GM12878 (cell line): ENCODE measurements around the gene PPP1R37. TPM values are rescaled to one million over a fixed set of nuclear protein-coding genes. Genes with fewer than 3 reads are reported as not detected.

Experiments
- ATAC-seq: fragments of 200-7000 bp; cut with Tn5 transposase; 3 replicates; pipeline ENCODE4 v1.9.1; 2020; ENCODE audit warnings: mild to moderate bottlenecking, moderate library complexity
- BruUV-seq: library from RNA; stranded (reverse); fragments of 400-500 nt; replicated peaks from 2 replicates; lab custom pipeline; 2021; lab: Mats Ljungman, UMichigan
- CTCF ChIA-PET: fragments of 300-600 bp; sonication (Branson Sonifier 250); formaldehyde crosslinking; extraction: SDS; loops from one replicate; lab custom pipeline; 2021; ENCODE audit warnings: inconsistent platforms; lab: Yijun Ruan, JAX
- POLR2A ChIA-PET: fragments of 350-600 bp; formaldehyde crosslinking; extraction: SDS; loops from one replicate; lab custom pipeline; 2021; ENCODE audit warnings: inconsistent platforms; lab: Charles Lee
- RAD21 ChIA-PET: fragments of 300-600 bp; sonication (Branson Sonifier 250); formaldehyde crosslinking; loops from one replicate; lab custom pipeline; 2023; ENCODE audit warnings: antibody characterized with exemption; ENCODE audit not compliant: unreplicated experiment; lab: Charles Lee
- SMC1A ChIA-PET: fragments of 300-600 bp; sonication (Branson Sonifier 250); formaldehyde crosslinking; loops from one replicate; lab custom pipeline; 2023; ENCODE audit not compliant: unreplicated experiment, uncharacterized antibody; lab: Charles Lee
- DNase-seq: peaks from one replicate; pipeline ENCODE4 v3.0.0-alpha.2; 2011; ENCODE audit warnings: low read depth, low spot score
- FAIRE-seq: peaks from 3 replicates; lab custom pipeline; 2011; peaks lifted over from hg19 to GRCh38; lab: Jason Lieb, UNC
- H2AFZ ChIP-seq: 2 replicates; pipeline ENCODE4 v1.6.0; 2011; ENCODE audit warnings: low read depth, low read length, control low read depth; ENCODE audit not compliant: control insufficient read depth
- H3K27ac ChIP-seq: 2 replicates; pipeline ENCODE4 v1.5.1; 2011; ENCODE audit warnings: control low read depth; ENCODE audit not compliant: control insufficient read depth, insufficient read depth
- H3K27me3 ChIP-seq, 2 experiments: replicated peaks in 1 of 2; 2 replicates each; pipeline versions ENCODE4 v1.6.0 to v1.6.1; 2011; ENCODE audit warnings: low read length in 1 of 2; ENCODE audit not compliant: control insufficient read depth in 2 of 2, insufficient read depth in 2 of 2
- H3K36me3 ChIP-seq, 2 experiments: 2 replicates each; pipeline ENCODE4 v1.5.1; 2011; ENCODE audit warnings: low read length in 1 of 2; ENCODE audit not compliant: control insufficient read depth in 2 of 2, insufficient read depth in 2 of 2
- H3K4me1 ChIP-seq: 2 replicates; pipeline ENCODE4 v1.6.1; 2011; ENCODE audit warnings: mild to moderate bottlenecking, low read length, moderate library complexity, mixed read lengths; ENCODE audit not compliant: control insufficient read depth, insufficient read depth
- H3K4me2 ChIP-seq: 2 replicates; pipeline ENCODE4 v1.6.0; 2011; ENCODE audit warnings: control low read depth; ENCODE audit not compliant: control insufficient read depth, insufficient read depth
- H3K4me3 ChIP-seq: fragments of 200-600 bp; sonication (generic); 2 replicates; pipeline ENCODE4 v1.5.1; 2016
- H3K79me2 ChIP-seq: 2 replicates; pipeline ENCODE4 v1.6.0; 2011; ENCODE audit warnings: low read length; ENCODE audit not compliant: control insufficient read depth, insufficient read depth
- H3K9ac ChIP-seq: 2 replicates; pipeline ENCODE4 v1.8.0; 2011; ENCODE audit warnings: low read length, control low read depth, mixed read lengths; ENCODE audit not compliant: control insufficient read depth, insufficient read depth
- H3K9me3 ChIP-seq: replicated peaks from 3 replicates; pipeline ENCODE4 v1.5.1; 2011; ENCODE audit warnings: mild to moderate bottlenecking, low read length; ENCODE audit not compliant: control insufficient read depth, insufficient read depth
- H4K20me1 ChIP-seq: 2 replicates; pipeline ENCODE4 v1.6.0; 2011; ENCODE audit not compliant: control insufficient read depth, insufficient read depth
- CHD2 ChIP-seq: IDR thresholded peaks from 2 replicates; pipeline ENCODE4 v1.6.1; 2011; ENCODE audit warnings: low read depth, low read length, improper control_type of control experiment, borderline replicate concordance
- CHD4 ChIP-seq: fragments of 200-600 bp; sonication (generic); IDR thresholded peaks from 2 replicates; pipeline ENCODE4 v1.6.1; 2016; ENCODE audit warnings: mild to moderate bottlenecking
- CREB1 ChIP-seq: IDR thresholded peaks from 2 replicates; pipeline ENCODE4 v1.6.1; 2012; ENCODE audit warnings: low read depth, mild to moderate bottlenecking, inconsistent platforms
- EGR1 ChIP-seq, 2 experiments: IDR thresholded peaks; 1 replicate in 1 of 2; 2 replicates in 1 of 2; pipeline ENCODE4 v1.6.1; 2011 to 2012; ENCODE audit warnings: low read depth in 2 of 2, low read length in 2 of 2, borderline replicate concordance in 1 of 2, mild to moderate bottlenecking in 1 of 2, moderate library complexity in 1 of 2
- FOXK2 ChIP-seq: fragments of 450-650 bp; IDR thresholded peaks from 2 replicates; pipeline ENCODE4 v1.6.1; 2017; ENCODE audit warnings: mild to moderate bottlenecking, moderate library complexity
- HDAC2 ChIP-seq: fragments of 200-600 bp; sonication (generic); IDR thresholded peaks from 2 replicates; pipeline ENCODE4 v1.6.1; 2017
- IKZF2 ChIP-seq, 2 experiments: fragments of 450-650 bp; IDR thresholded peaks; 2 replicates each; pipeline ENCODE4 v1.6.1; 2017; ENCODE audit warnings: mild to moderate bottlenecking in 2 of 2, moderate library complexity in 2 of 2
- LARP7 ChIP-seq: fragments of 450-650 bp; IDR thresholded peaks from 2 replicates; pipeline ENCODE4 v1.6.1; 2017; ENCODE audit warnings: mild to moderate bottlenecking
- MTA2 ChIP-seq: fragments of 450-650 bp; IDR thresholded peaks from 2 replicates; pipeline ENCODE4 v1.6.1; 2016; ENCODE audit warnings: low read depth, mild to moderate bottlenecking, moderate library complexity
- RUNX3 ChIP-seq: IDR thresholded peaks from 2 replicates; pipeline ENCODE4 v1.6.1; 2012; ENCODE audit warnings: low read length, inconsistent platforms
- SUPT20H ChIP-seq: IDR thresholded peaks from 2 replicates; pipeline ENCODE4 v1.6.1; 2011; ENCODE audit warnings: low read depth, mild to moderate bottlenecking, low read length, moderate library complexity, borderline replicate concordance; ENCODE audit not compliant: control insufficient read depth
- TARDBP ChIP-seq: IDR thresholded peaks from 2 replicates; pipeline ENCODE4 v1.6.1; 2016; ENCODE audit warnings: borderline replicate concordance
- WGBS: methylation state at CpG from one replicate; pipeline ENCODE4 v1.1.6; 2016; ENCODE audit warnings: low lambda C conversion rate; ENCODE audit not compliant: insufficient replicate concordance, insufficient coverage; ENCODE audit errors: missing lambda C conversion rate; 5-methylcytosine and 5-hydroxymethylcytosine counted together
- in situ Hi-C: fragments of 300-500 bp; cut with MboI; formaldehyde crosslinking; loops from 9 replicates; pipeline ENCODE4 v1.14.3; 2018; ENCODE audit warnings: mixed read lengths
- intact Hi-C: fragments of 100-400 bp; cut with micrococcal nuclease; formaldehyde crosslinking; loops from one replicate; pipeline ENCODE4 v1.14.2; 2022; ENCODE audit not compliant: unreplicated experiment
- polyA plus RNA-seq, 11 experiments: library from polyadenylated mRNA; depleted of rRNA in 4 of 11; unstranded in 6 of 11; stranded (reverse) in 5 of 11; fragments of >200 nt; fragmentation: Nextera tagmentation in 4 of 11; fragmentation: Illumina TruSeq in 1 of 11; extraction: Ambion mirVana in 4 of 11; extraction: Trizol in 1 of 11; gene quantifications; 1 replicate in 1 of 11; 2 replicates in 10 of 11; pipeline versions ENCODE4 v1.2.1 to v1.2.3, GENCODE V29; 2011 to 2016; ENCODE audit warnings: inconsistent platforms in 2 of 11, missing spikeins in 2 of 11, low read depth in 1 of 11
- total RNA-seq, 4 experiments: library from RNA; depleted of rRNA in 3 of 4; stranded (reverse); fragments of >200 nt in 3 of 4; fragmentation: Illumina TruSeq in 1 of 4; extraction: Trizol in 1 of 4; gene quantifications; 2 replicates each; pipeline versions ENCODE4 v1.2.1 to v1.2.3, GENCODE V29; 2013 to 2021
- TF ChIP-seq, protein P1 (sequence below): fragments of 450-650 bp; IDR thresholded peaks from 2 replicates; pipeline ENCODE4 v1.6.1; 2017; ENCODE audit warnings: low read depth, mild to moderate bottlenecking, moderate library complexity
- TF ChIP-seq, protein P2 (sequence below): IDR thresholded peaks from 2 replicates; pipeline ENCODE4 v1.6.1; 2011; ENCODE audit warnings: low read depth, low read length, improper control_type of control experiment, borderline replicate concordance
- TF ChIP-seq, protein P3 (sequence below): IDR thresholded peaks from 2 replicates; pipeline ENCODE4 v1.6.1; 2012; ENCODE audit warnings: improper control_type of control experiment, low read depth, low read length; ENCODE audit not compliant: insufficient replicate concordance

The PPP1R37 gene
- total and polyA plus RNA-seq, 10 of the 15 experiments (the other 5 are each of a cell fraction or from before 2014, with no cell fraction given) = 0.09 to 21.3 (median 5.1) TPM; not detected in 1

DNA sequence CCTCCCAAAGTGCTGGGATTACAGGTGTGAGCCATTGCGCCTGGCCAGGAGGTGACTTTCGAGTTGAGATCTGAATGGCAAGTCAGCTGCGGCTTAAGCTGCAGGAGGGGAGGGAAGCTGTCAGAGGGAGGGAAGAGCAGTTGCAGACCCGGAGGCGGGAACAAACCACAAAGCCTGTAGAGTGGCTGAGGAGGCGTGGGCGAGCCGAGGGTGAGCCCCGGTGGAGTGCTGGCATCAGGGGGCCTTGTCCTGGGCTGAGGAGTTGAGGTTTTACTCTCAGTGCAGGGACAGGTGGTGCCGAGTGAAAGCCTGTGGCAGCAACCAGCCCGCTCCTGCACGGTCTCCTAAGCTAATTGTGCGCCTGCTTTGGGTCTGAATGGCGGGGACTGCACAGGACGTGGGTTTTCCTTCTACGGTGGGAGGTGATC, 24.2 kb downstream of the PPP1R37 start:
- peaks cover 80% of the 10 kb centered on the region for H3K4me1 ChIP-seq
- H3K27ac ChIP-seq = peak overlapping the region; percentile 31
- ChIA-PET SMC1A (interaction anchor here (1.3 to 2.3 kb wide), 3 partner anchors 20 to 43 kb away, joined by 4 to 7 read pairs (median 7); partner anchors contain the start of gene PPP1R37), RAD21 (interaction anchor here (0.7 to 2.2 kb wide), 4 partner anchors 9 to 61 kb away, joined by 3 to 12 read pairs (median 6); partner anchors contain the start of gene TRAPPC6A), CTCF (interaction anchor here (0.7 to 3.2 kb wide), 10 partner anchors 14 to 321 kb away, joined by 3 to 16 read pairs (median 4); partner anchors contain the start of genes BLOC1S3, PPP1R37 and TRAPPC6A), POLR2A (interaction anchor here (1.0 to 2.9 kb wide), 5 partner anchors 12 to 467 kb away, joined by 3 to 18 read pairs (median 8); partner anchors contain the start of genes OPA3 and PPP1R37)
- peaks cover 70% of the 10 kb centered on the region for H3K79me2 ChIP-seq
- H3K9me3 ChIP-seq = no peaks in the 10 kb centered on the region
- BruUV-seq = no TSS peak
- intact Hi-C loops (no loop called here), in situ Hi-C loops (no loop called here)
- no peak overlapping the region for H3K4me3 ChIP-seq
- peaks cover 0 to 3% of the 10 kb centered on the region in 2 experiments; a peak in 2 of 4 replicates for H3K36me3 ChIP-seq
- peak; percentile 73 for DNase-seq
- WGBS = 1% methylated on average over 16 of the region's 16 CpGs
- peak overlapping the region; percentile 81 for H3K4me2 ChIP-seq
- H3K9ac ChIP-seq = no peak overlapping the region
- ATAC-seq = peak; percentile 74
- H4K20me1 ChIP-seq = peaks cover 3% of the 10 kb centered on the region; the same call in 1 of the 2 replicates
- no peak overlapping the region for H2AFZ ChIP-seq
- no peaks in the 10 kb centered on the region for H3K27me3 ChIP-seq
- FAIRE-seq = peak; percentile 71
- peak; percentile 92 for TF ChIP-seq RUNX3
- TF ChIP-seq TARDBP = no peak
- TF ChIP-seq EGR1 (IDR thresholded peaks at IDR 0.05; ENCODE audit: borderline replicate concordance in 1 of 2, low read depth in 2 of 2, low read length in 2 of 2) = peak in 1 of 2 experiments; percentile 95; a peak in 2 of 3 replicates
- peak; percentile 55; the same call in 1 of the 2 replicates for TF ChIP-seq LARP7
- no peak for TF ChIP-seq CREB1
- TF ChIP-seq, protein P1, sequence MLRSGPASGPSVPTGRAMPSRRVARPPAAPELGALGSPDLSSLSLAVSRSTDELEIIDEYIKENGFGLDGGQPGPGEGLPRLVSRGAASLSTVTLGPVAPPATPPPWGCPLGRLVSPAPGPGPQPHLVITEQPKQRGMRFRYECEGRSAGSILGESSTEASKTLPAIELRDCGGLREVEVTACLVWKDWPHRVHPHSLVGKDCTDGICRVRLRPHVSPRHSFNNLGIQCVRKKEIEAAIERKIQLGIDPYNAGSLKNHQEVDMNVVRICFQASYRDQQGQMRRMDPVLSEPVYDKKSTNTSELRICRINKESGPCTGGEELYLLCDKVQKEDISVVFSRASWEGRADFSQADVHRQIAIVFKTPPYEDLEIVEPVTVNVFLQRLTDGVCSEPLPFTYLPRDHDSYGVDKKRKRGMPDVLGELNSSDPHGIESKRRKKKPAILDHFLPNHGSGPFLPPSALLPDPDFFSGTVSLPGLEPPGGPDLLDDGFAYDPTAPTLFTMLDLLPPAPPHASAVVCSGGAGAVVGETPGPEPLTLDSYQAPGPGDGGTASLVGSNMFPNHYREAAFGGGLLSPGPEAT = peak; percentile 71; the same call in 1 of the 2 replicates
- TF ChIP-seq HDAC2 = no peak
- peak; percentile 83 to 87 for TF ChIP-seq IKZF2 (IDR thresholded peaks at IDR 0.05)
- TF ChIP-seq CHD4 = no peak
- no peak for TF ChIP-seq CHD2
- TF ChIP-seq, protein P2, sequence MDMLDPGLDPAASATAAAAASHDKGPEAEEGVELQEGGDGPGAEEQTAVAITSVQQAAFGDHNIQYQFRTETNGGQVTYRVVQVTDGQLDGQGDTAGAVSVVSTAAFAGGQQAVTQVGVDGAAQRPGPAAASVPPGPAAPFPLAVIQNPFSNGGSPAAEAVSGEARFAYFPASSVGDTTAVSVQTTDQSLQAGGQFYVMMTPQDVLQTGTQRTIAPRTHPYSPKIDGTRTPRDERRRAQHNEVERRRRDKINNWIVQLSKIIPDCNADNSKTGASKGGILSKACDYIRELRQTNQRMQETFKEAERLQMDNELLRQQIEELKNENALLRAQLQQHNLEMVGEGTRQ = no peak
- TF ChIP-seq FOXK2 = no peak
- TF ChIP-seq MTA2 = peak; percentile 67
- TF ChIP-seq, protein P3, sequence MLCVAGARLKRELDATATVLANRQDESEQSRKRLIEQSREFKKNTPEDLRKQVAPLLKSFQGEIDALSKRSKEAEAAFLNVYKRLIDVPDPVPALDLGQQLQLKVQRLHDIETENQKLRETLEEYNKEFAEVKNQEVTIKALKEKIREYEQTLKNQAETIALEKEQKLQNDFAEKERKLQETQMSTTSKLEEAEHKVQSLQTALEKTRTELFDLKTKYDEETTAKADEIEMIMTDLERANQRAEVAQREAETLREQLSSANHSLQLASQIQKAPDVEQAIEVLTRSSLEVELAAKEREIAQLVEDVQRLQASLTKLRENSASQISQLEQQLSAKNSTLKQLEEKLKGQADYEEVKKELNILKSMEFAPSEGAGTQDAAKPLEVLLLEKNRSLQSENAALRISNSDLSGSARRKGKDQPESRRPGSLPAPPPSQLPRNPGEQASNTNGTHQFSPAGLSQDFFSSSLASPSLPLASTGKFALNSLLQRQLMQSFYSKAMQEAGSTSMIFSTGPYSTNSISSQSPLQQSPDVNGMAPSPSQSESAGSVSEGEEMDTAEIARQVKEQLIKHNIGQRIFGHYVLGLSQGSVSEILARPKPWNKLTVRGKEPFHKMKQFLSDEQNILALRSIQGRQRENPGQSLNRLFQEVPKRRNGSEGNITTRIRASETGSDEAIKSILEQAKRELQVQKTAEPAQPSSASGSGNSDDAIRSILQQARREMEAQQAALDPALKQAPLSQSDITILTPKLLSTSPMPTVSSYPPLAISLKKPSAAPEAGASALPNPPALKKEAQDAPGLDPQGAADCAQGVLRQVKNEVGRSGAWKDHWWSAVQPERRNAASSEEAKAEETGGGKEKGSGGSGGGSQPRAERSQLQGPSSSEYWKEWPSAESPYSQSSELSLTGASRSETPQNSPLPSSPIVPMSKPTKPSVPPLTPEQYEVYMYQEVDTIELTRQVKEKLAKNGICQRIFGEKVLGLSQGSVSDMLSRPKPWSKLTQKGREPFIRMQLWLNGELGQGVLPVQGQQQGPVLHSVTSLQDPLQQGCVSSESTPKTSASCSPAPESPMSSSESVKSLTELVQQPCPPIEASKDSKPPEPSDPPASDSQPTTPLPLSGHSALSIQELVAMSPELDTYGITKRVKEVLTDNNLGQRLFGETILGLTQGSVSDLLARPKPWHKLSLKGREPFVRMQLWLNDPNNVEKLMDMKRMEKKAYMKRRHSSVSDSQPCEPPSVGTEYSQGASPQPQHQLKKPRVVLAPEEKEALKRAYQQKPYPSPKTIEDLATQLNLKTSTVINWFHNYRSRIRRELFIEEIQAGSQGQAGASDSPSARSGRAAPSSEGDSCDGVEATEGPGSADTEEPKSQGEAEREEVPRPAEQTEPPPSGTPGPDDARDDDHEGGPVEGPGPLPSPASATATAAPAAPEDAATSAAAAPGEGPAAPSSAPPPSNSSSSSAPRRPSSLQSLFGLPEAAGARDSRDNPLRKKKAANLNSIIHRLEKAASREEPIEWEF = no peak
- no peak for TF ChIP-seq SUPT20H
